WI38 (cell line): ENCODE results near the gene RAB15.

ENCODE experiments used
- H3K4me3 ChIP-seq: 2 replicates; pipeline ENCODE4 v1.5.1; 2011; ENCODE audit warnings: low read depth, mild to moderate bottlenecking, control low read depth, low read length
- CTCF ChIP-seq: IDR thresholded peaks from 2 replicates; pipeline ENCODE4 v1.5.1; 2012; ENCODE audit warnings: low read depth, mild to moderate bottlenecking, control low read depth, low read length

RAB15 gene

GRCh38 chr14:64937171-64937820, 34.8 kb downstream of the RAB15 start:
- no peak overlapping the region for H3K4me3 ChIP-seq
- no peak for TF ChIP-seq CTCF

- no peak overlapping the region for H3K4me3 ChIP-seq
- no peak for TF ChIP-seq CTCF
Observed at GRCh38 chr14:64935508-64935907, 36.6 kb downstream of the RAB15 start.

GRCh38 chr14:64934338-64934929, 37.7 kb downstream of the RAB15 start:
- no peak overlapping the region for H3K4me3 ChIP-seq
- no peak for TF ChIP-seq CTCF

- H3K4me3 ChIP-seq = no peak overlapping the region
- TF ChIP-seq CTCF = no peak
Observed at GRCh38 chr14:64932231-64932630, 39.9 kb downstream of the RAB15 start.

- TF ChIP-seq CTCF = no peak
- no peak overlapping the region for H3K4me3 ChIP-seq
Observed at GRCh38 chr14:64931123-64931522, 41.0 kb downstream of the RAB15 start.

- no peak overlapping the region for H3K4me3 ChIP-seq
- no peak for TF ChIP-seq CTCF
Observed at GRCh38 chr14:64930085-64930843, 41.9 kb downstream of the RAB15 start.

GRCh38 chr14:64929014-64929359, 43.1 kb downstream of the RAB15 start:
- no peak overlapping the region for H3K4me3 ChIP-seq

More at GRCh38 chr14:64929014-64929359, 43.1 kb downstream of the RAB15 start:
- no peak for TF ChIP-seq CTCF
